GM23248 (cell line): ENCODE results near the gene PIK3CD. TPM values are rescaled to one million over a fixed set of nuclear protein-coding genes. Genes with fewer than 3 reads are reported as not detected.

Experiments used
- DNase-seq: peaks from one replicate; pipeline ENCODE4 v3.0.0-alpha.2; 2015
- H2AFZ ChIP-seq: fragments of 200-600 bp; sonication (generic); 2 replicates; pipeline ENCODE4 v1.6.1; 2016; ENCODE audit warnings: antibody characterized with exemption
- H3F3A ChIP-seq: fragments of 200-600 bp; sonication (generic); 2 replicates; pipeline ENCODE4 v1.6.1; 2016; ENCODE audit warnings: mild to moderate bottlenecking, antibody characterized with exemption, mixed run types; ENCODE audit not compliant: insufficient read depth
- H3K27ac ChIP-seq: fragments of 200-600 bp; sonication (generic); 2 replicates; pipeline ENCODE4 v1.5.1; 2016; ENCODE audit warnings: mild to moderate bottlenecking
- H3K27me3 ChIP-seq: fragments of 200-600 bp; sonication (generic); replicated peaks from 2 replicates; pipeline ENCODE4 v1.6.1; 2016; ENCODE audit warnings: mild to moderate bottlenecking; ENCODE audit not compliant: insufficient read depth
- H3K36me3 ChIP-seq: fragments of 200-600 bp; sonication (generic); 2 replicates; pipeline ENCODE4 v1.6.1; 2016; ENCODE audit warnings: low read depth, mild to moderate bottlenecking
- H3K4me1 ChIP-seq: fragments of 200-600 bp; sonication (generic); 2 replicates; pipeline ENCODE4 v1.6.1; 2016; ENCODE audit warnings: mild to moderate bottlenecking; ENCODE audit not compliant: insufficient read depth
- H3K4me2 ChIP-seq: fragments of 200-600 bp; sonication (generic); one replicate; pipeline ENCODE4 v1.6.1; 2016; ENCODE audit warnings: mild to moderate bottlenecking; ENCODE audit not compliant: unreplicated experiment
- H3K4me3 ChIP-seq: fragments of 200-600 bp; sonication (generic); 2 replicates; pipeline ENCODE4 v1.5.1; 2016; ENCODE audit warnings: mild to moderate bottlenecking
- H3K79me2 ChIP-seq: fragments of 200-600 bp; sonication (generic); 2 replicates; pipeline ENCODE4 v1.6.1; 2016; ENCODE audit warnings: mild to moderate bottlenecking; ENCODE audit not compliant: insufficient read depth
- H3K9ac ChIP-seq: fragments of 200-600 bp; sonication (generic); 2 replicates; pipeline ENCODE4 v1.6.1; 2016; ENCODE audit warnings: mild to moderate bottlenecking
- H3K9me2 ChIP-seq: fragments of 200-600 bp; sonication (generic); 2 replicates; pipeline ENCODE4 v1.6.1; 2016; ENCODE audit warnings: mixed run types, mild to moderate bottlenecking, moderate library complexity; ENCODE audit not compliant: insufficient read depth
- H3K9me3 ChIP-seq: fragments of 200-600 bp; sonication (generic); one replicate; pipeline ENCODE4 v1.6.1; 2017; ENCODE audit warnings: low read depth
- H4K20me1 ChIP-seq: fragments of 200-600 bp; sonication (generic); 2 replicates; pipeline ENCODE4 v1.6.0; 2016; ENCODE audit not compliant: insufficient read depth
- EZH2 ChIP-seq: fragments of 200-600 bp; sonication (generic); IDR thresholded peaks from 2 replicates; pipeline ENCODE4 v1.6.1; 2018; ENCODE audit warnings: antibody characterized with exemption, mild to moderate bottlenecking; ENCODE audit not compliant: insufficient read depth, poor library complexity, severe bottlenecking
- EZH2phosphoT487 ChIP-seq: fragments of 200-600 bp; sonication (generic); IDR thresholded peaks from 2 replicates; pipeline ENCODE4 v1.6.1; 2018; ENCODE audit warnings: antibody characterized with exemption, moderate library complexity, mild to moderate bottlenecking, low read depth; ENCODE audit not compliant: insufficient read depth
- WGBS, 2 experiments: methylation state at CpG; one replicate each; pipeline ENCODE4 v1.1.6; 2015 to 2017; ENCODE audit warnings: low lambda C conversion rate in 2 of 2, low coverage in 1 of 2; ENCODE audit errors: missing lambda C conversion rate in 2 of 2; 5-methylcytosine and 5-hydroxymethylcytosine counted together
- in situ Hi-C: fragments of 300-500 bp; cut with MboI; formaldehyde crosslinking; loops from 2 replicates; pipeline ENCODE4 v1.15.0; 2020
- polyA plus RNA-seq: library from polyadenylated mRNA; unstranded; fragments of >200 nt; fragmentation: Nextera tagmentation; extraction: Ambion mirVana; gene quantifications from 2 replicates; pipeline ENCODE4 v1.2.1, GENCODE V29; 2016
- total RNA-seq: library from RNA; depleted of rRNA; stranded (reverse); fragments of >200 nt; shearing (Covaris generic); gene quantifications from 2 replicates; pipeline ENCODE4 v1.2.3, GENCODE V29; 2014

Gene PIK3CD
- total and polyA plus RNA-seq, 2 experiments from 2014 or later: 3.5 to 7.1 TPM

DNA sequence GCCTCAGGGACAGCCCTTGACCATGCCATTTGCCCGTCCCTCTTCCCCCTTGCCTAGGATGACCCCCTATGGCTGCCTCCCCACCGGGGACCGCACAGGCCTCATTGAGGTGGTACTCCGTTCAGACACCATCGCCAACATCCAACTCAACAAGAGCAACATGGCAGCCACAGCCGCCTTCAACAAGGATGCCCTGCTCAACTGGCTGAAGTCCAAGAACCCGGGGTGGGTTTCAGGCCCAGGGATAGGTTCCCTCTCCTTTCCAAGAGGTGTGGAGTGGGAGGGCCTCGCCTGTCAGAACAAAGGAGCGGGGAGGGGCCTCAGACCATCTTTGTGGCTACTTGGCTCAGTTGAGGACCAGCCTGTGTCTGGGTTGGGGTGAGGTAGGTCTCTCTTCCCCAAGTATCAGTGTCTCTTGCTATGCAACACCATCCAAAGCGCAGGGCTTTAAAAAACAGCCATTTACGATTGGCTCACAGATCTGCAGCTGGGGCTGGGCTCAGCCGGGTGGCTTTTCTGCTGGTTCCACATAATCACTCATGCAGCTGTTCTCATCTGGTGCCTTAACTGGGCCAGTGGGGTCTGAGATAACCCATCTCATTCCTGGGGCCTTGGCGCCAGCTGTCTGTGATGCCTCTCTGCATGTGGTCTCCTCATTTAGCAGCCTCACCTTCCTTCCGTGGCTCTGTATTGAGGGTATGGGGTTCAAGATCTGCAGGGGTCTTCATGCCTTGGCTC, 71.7 kb downstream of the PIK3CD start:
- Histone ChIP-seq H3K27ac (no peak overlapping the region), H3K36me3 (peaks cover 12% of the 10 kb centered on the region; the same call in 1 of the 2 replicates), H3K9ac (no peak overlapping the region), H3K4me3 (no peak overlapping the region), H3K9me2 (no peaks in the 10 kb centered on the region), H3K27me3 (no peaks in the 10 kb centered on the region), H3K4me1 (peaks cover 9% of the 10 kb centered on the region), H3K9me3 (no peaks in the 10 kb centered on the region), H2AFZ (no peak overlapping the region), H3K79me2 (no peaks in the 10 kb centered on the region), H4K20me1 (no peaks in the 10 kb centered on the region), H3F3A (no peaks in the 10 kb centered on the region), H3K4me2 (no peak overlapping the region)
- in situ Hi-C loops: no loop called here
- 92 to 96% methylated on average over 12 to 14 of the region's 14 CpGs for WGBS, 2 experiments
- TF ChIP-seq EZH2: no peak
- no peak for TF ChIP-seq EZH2phosphoT487
- DNase-seq: no peak

DNA sequence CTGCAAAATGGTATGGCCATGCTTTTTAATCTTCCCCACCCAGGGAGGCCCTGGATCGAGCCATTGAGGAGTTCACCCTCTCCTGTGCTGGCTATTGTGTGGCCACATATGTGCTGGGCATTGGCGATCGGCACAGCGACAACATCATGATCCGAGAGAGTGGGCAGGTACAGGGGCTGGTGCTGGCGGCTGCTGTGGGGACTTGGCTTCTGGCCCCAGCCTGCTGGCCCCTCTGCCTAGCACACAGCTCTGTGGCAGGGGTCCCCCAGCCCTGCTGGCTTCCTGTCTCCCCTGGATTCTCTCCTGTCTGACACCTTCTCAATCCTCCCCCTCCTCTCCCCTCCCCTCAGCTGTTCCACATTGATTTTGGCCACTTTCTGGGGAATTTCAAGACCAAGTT, 72.4 kb downstream of the PIK3CD start:
- Histone ChIP-seq H3K4me2 (no peak overlapping the region), H3K9me2 (no peaks in the 10 kb centered on the region), H3K79me2 (no peaks in the 10 kb centered on the region), H3F3A (no peaks in the 10 kb centered on the region), H3K9me3 (no peaks in the 10 kb centered on the region), H3K4me1 (peaks cover 6% of the 10 kb centered on the region), H4K20me1 (no peaks in the 10 kb centered on the region), H3K4me3 (no peak overlapping the region), H3K27ac (no peak overlapping the region), H3K27me3 (no peaks in the 10 kb centered on the region), H3K9ac (no peak overlapping the region), H3K36me3 (peaks cover 12% of the 10 kb centered on the region; the same call in 1 of the 2 replicates), H2AFZ (no peak overlapping the region)
- no peak for DNase-seq
- TF ChIP-seq EZH2phosphoT487: no peak
- TF ChIP-seq EZH2: no peak
- 96% methylated on average over 6 of the region's 6 CpGs for WGBS, 2 experiments
- in situ Hi-C loops: no loop called here

DNA sequence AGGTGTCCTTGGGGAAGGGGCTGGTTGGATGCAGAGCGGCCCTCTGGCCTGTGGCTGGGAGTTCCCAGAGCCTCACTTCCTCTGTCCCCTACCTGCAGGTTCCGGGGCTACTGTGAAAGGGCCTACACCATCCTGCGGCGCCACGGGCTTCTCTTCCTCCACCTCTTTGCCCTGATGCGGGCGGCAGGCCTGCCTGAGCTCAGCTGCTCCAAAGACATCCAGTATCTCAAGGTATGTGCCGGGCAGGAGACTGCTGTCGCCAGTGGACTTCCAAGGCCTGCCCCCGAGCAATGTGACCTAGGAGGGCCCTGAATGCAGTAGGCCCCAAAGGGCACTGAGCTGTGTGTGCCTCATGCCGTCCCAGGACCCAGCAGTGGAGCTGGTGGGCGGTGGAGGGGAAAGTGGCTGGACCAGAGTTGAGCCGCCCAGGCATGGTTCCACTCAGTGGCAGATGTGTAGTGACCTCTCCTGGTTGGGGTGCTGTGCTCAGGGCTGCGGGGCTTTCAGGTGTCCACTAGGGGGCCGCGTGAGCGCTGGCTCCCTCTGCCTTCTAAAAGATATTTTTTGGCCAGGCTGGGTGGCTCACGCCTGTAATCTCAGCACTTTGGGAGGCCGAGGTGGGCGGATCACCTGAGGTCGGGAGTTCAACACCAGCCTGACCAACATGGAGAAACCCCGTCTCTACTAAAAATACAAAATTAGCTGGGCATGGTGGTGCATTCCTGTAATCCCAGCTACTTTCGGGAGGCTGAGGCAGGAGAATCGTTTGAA, 73.4 kb downstream of the PIK3CD start:
- no peaks in the 10 kb centered on the region for H3K27me3 ChIP-seq
- H3K9ac ChIP-seq: no peak overlapping the region
- H3K4me3 ChIP-seq: no peak overlapping the region
- H3K4me2 ChIP-seq: no peak overlapping the region
- peaks cover 12% of the 10 kb centered on the region; the same call in 1 of the 2 replicates for H3K36me3 ChIP-seq
- WGBS, 2 experiments: 70 to 72% methylated on average over 24 of the region's 24 CpGs
- H3K27ac ChIP-seq: no peak overlapping the region
- no peaks in the 10 kb centered on the region for H4K20me1 ChIP-seq
- H3K9me3 ChIP-seq: no peaks in the 10 kb centered on the region
- peak; percentile 79 for DNase-seq
- H2AFZ ChIP-seq: no peak overlapping the region
- no peaks in the 10 kb centered on the region for H3K4me1 ChIP-seq
- in situ Hi-C loops: no loop called here
- no peaks in the 10 kb centered on the region for H3K79me2 ChIP-seq
- H3F3A ChIP-seq: no peaks in the 10 kb centered on the region
- TF ChIP-seq EZH2 (no peak), EZH2phosphoT487 (no peak)
- no peaks in the 10 kb centered on the region for H3K9me2 ChIP-seq

DNA sequence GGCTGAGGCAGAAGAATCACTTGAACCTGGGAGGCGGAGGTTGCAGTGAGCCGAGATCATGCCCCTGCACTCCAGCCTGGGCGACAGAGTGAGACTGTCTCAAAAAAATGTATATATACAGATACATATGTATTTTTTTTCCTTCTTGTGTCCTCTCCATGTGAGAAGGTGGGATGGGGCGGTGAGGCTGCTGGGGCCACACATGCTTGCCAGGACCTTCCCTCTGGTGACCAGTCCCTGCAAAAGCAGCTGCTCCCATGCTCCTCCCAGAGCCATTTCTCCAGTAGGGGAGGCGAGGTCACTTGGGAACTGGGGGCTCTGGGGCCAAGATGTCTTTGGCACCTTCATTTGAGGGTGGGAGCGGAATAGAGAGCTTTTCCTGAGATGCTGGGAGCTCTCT, 74.9 kb downstream of the PIK3CD start:
- H3K27me3 ChIP-seq: no peaks in the 10 kb centered on the region
- WGBS, 2 experiments: 91 to 93% methylated on average over 6 of the region's 6 CpGs
- DNase-seq: no peak

More for the DNA sequence above, 74.9 kb downstream of the PIK3CD start:
- no peak overlapping the region for H3K4me3 ChIP-seq
- in situ Hi-C loops: no loop called here
- no peaks in the 10 kb centered on the region for H3K4me1 ChIP-seq
- TF ChIP-seq EZH2: no peak
- H3K27ac ChIP-seq: no peak overlapping the region
- H3K36me3 ChIP-seq: peaks cover 17% of the 10 kb centered on the region; the same call in 1 of the 2 replicates
- H3K79me2 ChIP-seq: no peaks in the 10 kb centered on the region
- H3K9ac ChIP-seq: no peak overlapping the region
- H3K9me2 ChIP-seq: no peaks in the 10 kb centered on the region
- H2AFZ ChIP-seq: no peak overlapping the region
- no peaks in the 10 kb centered on the region for H4K20me1 ChIP-seq
- no peaks in the 10 kb centered on the region for H3K9me3 ChIP-seq
- no peaks in the 10 kb centered on the region for H3F3A ChIP-seq
- H3K4me2 ChIP-seq: no peak overlapping the region
